ENCODE results near the gene ZNF384.
"Not testable (repeated sequence)": the region's sequence is repeated elsewhere in the genome, so short reads cannot be mapped to it uniquely, and the experiment has no call there.

The ZNF384 gene

DNA sequence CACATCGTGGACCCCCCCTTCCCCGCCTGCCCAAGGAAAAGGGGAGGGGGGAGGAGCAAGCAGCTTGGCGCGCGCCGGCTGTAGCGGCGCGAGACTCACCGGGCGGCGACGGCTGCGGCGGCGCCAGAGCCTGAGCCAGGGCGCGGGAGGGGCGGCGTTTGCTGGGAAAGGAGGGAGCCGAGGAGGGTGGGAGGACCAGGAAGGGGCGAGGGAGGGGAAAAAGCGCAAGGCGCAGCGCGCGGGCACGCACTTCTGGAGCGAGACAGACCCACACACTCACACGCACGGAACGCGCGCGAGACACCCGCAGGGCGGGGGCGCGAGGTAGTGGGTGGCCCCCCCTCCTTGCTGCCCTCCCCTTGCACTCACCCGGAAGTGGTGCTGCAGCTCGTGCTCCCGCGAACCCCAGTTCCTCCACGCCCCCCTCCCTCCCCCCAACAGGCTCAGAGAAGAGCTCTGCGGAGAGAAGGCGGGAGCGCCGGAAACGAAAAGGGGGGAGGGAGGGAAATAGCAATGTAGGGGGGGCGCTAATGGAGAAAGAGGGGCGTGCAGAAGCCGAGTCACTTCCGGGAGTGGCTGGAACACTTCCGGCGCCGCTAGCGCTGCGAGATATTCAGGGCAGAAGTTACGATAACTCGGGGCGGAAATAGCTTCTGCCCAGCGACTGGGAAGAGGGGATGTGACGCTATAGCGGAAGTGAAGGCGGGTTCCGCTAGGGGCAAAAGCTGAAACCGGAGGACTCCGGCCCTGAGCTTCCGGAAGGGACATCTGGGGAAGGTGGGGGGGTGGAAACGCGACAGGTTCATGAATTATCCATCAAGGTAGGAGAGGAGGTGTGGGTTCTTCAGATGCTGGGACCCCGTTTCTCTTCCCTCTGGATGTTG, at the start of gene ZNF384:
TSS of gene ZNF384 (minus strand) at position 377 of the 884 bp plus-strand sequence. CDS start 9,855 bp downstream, outside the sequence.
- DNase-seq (ENCODE audit: low spot score in 2 of 2), result peak; percentile 83 to 91
- no peaks in the 10 kb centered on the region for H3K27me3 Mint-ChIP-seq
- peak within 1 kb of the TSS; percentile 93 for H3K4me3 Mint-ChIP-seq
- H3K36me3 Mint-ChIP-seq, result peaks cover 8% of the 10 kb centered on the region
- no peaks in the 10 kb centered on the region for H3K9me3 Mint-ChIP-seq
- peak within 1 kb of the TSS; percentile 94 for H3K27ac Mint-ChIP-seq
- ATAC-seq (ENCODE audit: low read depth), result peak; percentile 83
- peaks cover 38% of the 10 kb centered on the region for H3K4me1 Mint-ChIP-seq

DNA sequence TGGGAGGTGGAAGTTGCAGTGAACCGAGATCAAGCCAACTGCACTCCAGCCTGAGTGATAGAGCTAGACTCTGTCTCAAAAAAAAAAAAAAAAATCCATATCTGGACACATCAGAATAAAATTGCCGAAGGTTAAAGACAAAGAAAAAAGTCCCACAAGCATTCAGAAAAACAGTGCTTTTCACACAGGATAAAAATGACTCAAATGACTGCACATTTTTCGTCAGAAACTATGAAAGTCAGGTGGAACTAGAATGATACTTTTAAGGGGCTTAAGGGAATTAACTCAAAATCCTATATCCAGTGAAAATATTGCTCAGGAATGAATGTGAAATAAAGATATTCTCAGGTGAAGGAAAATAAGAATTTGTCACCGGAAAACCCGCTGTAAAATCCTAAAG, 47.6 kb upstream of the ZNF384 start:
- DNase-seq (ENCODE audit: low spot score in 2 of 2), result no peak
- H3K4me3 Mint-ChIP-seq, result no peak overlapping the region
- H3K27me3 Mint-ChIP-seq, result no peaks in the 10 kb centered on the region
- no peaks in the 10 kb centered on the region for H3K36me3 Mint-ChIP-seq
- H3K4me1 Mint-ChIP-seq, result no peaks in the 10 kb centered on the region
- H3K9me3 Mint-ChIP-seq, result no peaks in the 10 kb centered on the region
- ATAC-seq (ENCODE audit: low read depth), result no peak
- no peak overlapping the region for H3K27ac Mint-ChIP-seq

DNA sequence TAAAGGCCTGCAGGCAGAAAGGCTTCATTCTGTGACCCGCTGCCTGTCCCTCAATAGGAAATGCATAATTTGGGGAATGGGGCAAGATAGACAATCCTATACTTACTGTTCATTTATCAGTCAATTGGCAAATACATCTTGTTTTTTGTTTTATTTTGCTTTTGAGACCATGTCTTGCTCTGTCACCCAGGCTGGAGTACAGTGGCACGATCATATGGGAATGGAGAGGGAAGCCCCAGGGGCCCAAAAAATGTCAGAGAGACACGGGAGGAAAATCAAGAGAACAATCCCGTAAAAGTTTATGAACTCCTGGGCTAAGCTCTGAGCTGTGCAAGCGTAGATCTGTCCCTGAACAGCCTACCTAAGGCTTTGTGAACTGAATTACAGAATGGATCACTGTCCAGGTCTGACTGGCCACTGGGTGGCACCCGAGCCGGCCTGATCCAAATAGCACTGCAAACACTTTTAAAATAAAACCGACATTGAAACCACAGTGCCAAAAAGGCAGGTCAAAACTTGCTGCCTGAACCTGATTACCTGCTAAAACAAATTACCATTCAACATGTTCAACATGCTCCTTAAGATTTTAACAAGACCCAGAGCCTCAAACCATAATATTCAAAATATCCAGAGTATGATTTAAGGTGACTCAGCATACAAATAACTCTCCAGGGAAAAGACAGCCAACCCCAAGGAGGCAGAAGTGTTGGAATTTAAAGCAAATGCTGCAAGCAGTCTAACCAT, 46.4 kb upstream of the ZNF384 start:
- no peak overlapping the region for H3K4me3 Mint-ChIP-seq
- H3K27ac Mint-ChIP-seq, result no peak overlapping the region
- H3K9me3 Mint-ChIP-seq, result no peaks in the 10 kb centered on the region
- no peaks in the 10 kb centered on the region for H3K27me3 Mint-ChIP-seq
- ATAC-seq (ENCODE audit: low read depth), result peak; percentile 75
- no peak for DNase-seq (ENCODE audit: low spot score in 2 of 2)
- H3K4me1 Mint-ChIP-seq, result no peaks in the 10 kb centered on the region
- peaks cover 6% of the 10 kb centered on the region for H3K36me3 Mint-ChIP-seq

DNA sequence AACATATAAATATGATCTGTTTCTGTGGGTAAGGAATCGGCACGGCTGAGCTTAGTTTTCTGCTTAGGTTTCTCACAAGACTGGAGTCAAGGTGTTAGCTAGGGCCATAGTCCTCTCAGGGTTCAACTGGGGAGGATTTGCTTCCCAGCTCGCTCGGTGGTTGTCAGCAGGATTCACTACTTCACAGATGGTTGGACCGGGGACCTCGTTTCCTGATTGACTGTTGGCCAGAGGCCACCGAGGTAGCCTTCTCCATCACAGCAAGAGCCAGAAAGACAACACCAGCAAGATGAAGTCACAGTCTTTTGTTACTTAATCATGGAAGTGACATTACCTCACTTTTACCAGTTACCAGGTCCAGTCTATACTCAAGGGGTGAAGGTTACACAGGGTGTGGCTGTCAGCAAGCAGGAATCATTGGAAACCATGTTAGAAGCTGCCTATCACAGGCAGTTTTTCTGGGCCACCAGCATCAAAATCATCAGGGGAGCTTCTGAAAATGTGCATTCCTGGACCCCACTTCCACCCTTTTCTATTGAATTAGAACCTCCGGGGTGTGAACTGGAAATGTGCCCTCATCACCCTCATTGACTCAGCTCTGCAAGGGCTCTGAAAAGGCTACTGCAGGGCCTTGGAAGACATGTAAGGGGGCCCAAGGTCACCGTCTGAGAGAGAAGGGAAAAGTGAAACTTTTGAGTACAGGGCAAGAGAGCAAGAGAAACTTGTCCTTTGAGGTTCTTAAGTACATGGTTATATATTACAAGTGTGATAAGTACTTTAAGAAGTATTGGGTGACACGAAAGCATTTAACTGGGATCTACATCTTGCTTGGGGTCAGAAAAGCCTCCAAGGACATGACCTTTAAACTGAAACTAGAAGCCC, 45.6 kb upstream of the ZNF384 start:
- DNase-seq (ENCODE audit: low spot score in 2 of 2), result no peak
- H3K4me3 Mint-ChIP-seq, result no peak overlapping the region
- H3K36me3 Mint-ChIP-seq, result peaks cover 12% of the 10 kb centered on the region
- no peak for ATAC-seq (ENCODE audit: low read depth)
- no peaks in the 10 kb centered on the region for H3K4me1 Mint-ChIP-seq
- H3K27me3 Mint-ChIP-seq, result no peaks in the 10 kb centered on the region
- no peak overlapping the region for H3K27ac Mint-ChIP-seq
- H3K9me3 Mint-ChIP-seq, result no peaks in the 10 kb centered on the region

DNA sequence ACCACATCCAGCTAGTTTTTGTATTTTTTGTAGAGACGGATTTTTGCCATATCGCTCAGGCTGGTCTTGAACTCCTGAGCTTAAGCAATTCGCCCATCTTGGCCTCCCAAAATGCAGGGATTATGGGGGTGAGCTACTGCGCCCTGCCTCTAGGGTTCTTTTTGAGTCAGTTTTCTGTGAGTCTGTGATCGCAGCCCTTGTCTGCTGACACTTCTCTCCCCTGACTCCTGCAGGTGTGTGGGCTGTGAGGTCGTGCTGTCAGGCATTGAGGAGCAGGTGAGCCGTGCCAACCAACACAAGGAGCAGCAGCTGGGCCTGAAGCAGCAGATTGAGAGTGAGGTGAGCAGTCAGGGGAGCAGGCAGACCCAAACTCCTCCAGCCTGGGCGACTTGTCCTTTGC, 41.0 kb upstream of the ZNF384 start:
- Mint-ChIP-seq H3K36me3 (peaks cover 22% of the 10 kb centered on the region), H3K27ac (no peak overlapping the region), H3K4me3 (no peak overlapping the region), H3K9me3 (no peaks in the 10 kb centered on the region), H3K27me3 (no peaks in the 10 kb centered on the region), H3K4me1 (peaks cover 4% of the 10 kb centered on the region)
- no peak for DNase-seq (ENCODE audit: low spot score in 2 of 2)
- ATAC-seq (ENCODE audit: low read depth), result no peak

DNA sequence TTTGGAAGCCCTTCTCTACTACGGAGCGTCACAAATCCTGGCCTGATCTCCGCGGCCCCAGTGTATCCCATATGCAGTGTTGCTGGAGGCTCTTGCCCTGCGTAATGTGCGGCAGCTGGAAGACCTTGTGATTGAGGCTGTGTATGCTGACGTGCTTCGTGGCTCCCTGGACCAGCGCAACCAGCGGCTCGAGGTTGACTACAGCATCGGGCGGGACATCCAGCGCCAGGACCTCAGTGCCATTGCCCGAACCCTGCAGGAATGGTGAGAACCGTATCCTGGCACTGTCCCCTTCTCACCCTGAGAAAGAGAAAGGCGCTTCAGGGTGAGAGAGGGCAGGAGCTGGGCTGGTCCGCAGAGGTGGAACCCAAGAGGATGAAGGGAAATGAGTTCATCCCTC, 40.0 kb upstream of the ZNF384 start:
- Mint-ChIP-seq H3K36me3 (peaks cover 22% of the 10 kb centered on the region), H3K9me3 (no peaks in the 10 kb centered on the region), H3K27me3 (no peaks in the 10 kb centered on the region), H3K4me3 (no peak overlapping the region), H3K27ac (no peak overlapping the region), H3K4me1 (peaks cover 9% of the 10 kb centered on the region)
- ATAC-seq (ENCODE audit: low read depth) (no peak), DNase-seq (ENCODE audit: low spot score in 2 of 2) (no peak)

DNA sequence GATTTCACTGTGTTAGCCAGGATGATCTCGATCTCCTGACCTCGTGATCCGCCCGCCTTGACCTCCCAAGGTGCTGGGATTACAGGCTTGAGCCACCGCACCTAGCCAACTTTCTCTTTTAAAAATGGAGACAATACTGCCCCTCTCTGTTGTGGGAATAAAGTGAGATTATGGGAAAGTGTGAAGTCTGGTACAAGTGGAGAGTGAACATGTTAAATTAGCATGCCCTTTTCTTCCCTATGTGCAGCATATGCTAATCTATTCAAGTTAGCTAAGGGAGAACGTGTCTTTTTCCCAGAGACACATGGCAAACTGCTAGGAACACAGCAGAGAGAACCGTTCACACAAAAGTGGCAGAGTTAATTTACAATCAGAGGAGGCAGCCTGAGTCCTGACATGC, 36.2 kb upstream of the ZNF384 start:
- Mint-ChIP-seq H3K9me3 (peaks cover 3% of the 10 kb centered on the region), H3K27ac (no peak overlapping the region), H3K36me3 (peaks cover 19% of the 10 kb centered on the region), H3K4me1 (peaks cover 14% of the 10 kb centered on the region), H3K27me3 (no peaks in the 10 kb centered on the region), H3K4me3 (peak overlapping the region; percentile 9)
- ATAC-seq (ENCODE audit: low read depth) (no peak), DNase-seq (ENCODE audit: low spot score in 2 of 2) (no peak)

DNA sequence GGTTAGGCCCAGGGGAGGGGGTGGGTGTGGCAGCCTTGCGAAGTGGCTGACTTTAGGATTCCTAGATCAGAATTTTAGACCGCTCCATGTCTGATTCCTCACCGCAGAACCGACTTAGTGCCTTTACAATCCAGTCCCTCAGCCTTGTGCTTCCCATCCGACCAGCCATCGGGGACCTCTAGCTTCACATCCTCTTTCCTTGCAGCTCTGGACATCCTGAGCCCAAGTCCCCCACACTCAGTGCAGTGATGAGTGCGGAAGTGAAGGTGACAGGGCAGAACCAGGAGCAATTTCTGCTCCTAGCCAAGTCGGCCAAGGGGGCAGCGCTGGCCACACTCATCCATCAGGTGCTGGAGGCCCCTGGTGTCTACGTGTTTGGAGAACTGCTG, 35.2 kb upstream of the ZNF384 start:
- DNase-seq (ENCODE audit: low spot score in 2 of 2) (peak; percentile 19 to 31), ATAC-seq (ENCODE audit: low read depth) (peak; percentile 8)
- Mint-ChIP-seq H3K9me3 (peaks cover 3% of the 10 kb centered on the region), H3K36me3 (peaks cover 9% of the 10 kb centered on the region), H3K27ac (peak overlapping the region; percentile 79), H3K4me3 (peak overlapping the region; percentile 94), H3K4me1 (peaks cover 14% of the 10 kb centered on the region), H3K27me3 (no peaks in the 10 kb centered on the region)

DNA sequence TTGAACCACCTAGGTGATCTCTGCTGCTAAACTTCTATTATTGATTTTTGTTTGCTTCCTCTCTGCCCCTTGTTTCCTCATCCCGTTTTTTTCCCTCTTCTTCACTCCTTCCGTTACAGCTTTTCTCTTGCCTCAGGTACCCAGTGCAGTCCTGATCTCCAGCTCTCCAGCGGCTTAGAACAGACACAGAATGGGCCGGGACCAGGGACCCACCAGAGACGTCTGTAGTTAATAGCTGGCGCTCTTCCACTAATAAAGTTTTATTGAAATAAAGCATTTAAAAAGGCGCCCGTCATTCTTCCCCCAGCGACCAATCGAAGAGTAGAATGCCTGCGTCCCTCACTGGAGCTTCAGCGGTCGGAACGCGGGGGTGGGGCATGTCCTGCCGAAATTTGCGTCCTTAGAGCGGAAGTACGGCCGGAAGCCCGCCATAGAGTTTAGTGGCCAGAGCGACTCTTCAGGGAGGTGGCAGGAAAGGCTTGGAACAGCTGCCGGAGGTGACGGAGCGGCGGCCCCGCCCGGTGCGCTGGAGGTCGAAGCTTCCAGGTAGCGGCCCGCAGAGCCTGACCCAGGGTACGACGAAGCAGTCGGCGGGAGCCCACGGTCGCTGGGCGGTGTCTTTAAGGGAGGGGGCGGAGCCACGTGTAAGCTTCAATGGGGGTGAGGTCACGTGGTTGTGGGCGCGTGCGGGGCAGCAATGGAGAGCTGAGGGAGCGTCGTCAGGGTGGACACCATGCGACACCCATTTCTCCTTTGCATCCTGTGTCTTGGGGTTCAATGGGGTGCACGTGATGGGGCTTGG, 34.6 kb upstream of the ZNF384 start, which contains the start of gene COPS7A:
TSS of gene COPS7A (plus strand) at position 440 of the 802 bp plus-strand sequence. CDS start 611 bp downstream, outside the sequence.
- DNase-seq (ENCODE audit: low spot score in 2 of 2), result peak; percentile 86 to 93
- H3K27ac Mint-ChIP-seq, result peak within 1 kb of the TSS; percentile 79
- H3K27me3 Mint-ChIP-seq, result no peaks in the 10 kb centered on the region
- peaks cover 8% of the 10 kb centered on the region for H3K36me3 Mint-ChIP-seq
- H3K4me3 Mint-ChIP-seq, result peak within 1 kb of the TSS; percentile 94
- peaks cover 3% of the 10 kb centered on the region for H3K9me3 Mint-ChIP-seq
- ATAC-seq (ENCODE audit: low read depth), result peak; percentile 87
- peaks cover 14% of the 10 kb centered on the region for H3K4me1 Mint-ChIP-seq

DNA sequence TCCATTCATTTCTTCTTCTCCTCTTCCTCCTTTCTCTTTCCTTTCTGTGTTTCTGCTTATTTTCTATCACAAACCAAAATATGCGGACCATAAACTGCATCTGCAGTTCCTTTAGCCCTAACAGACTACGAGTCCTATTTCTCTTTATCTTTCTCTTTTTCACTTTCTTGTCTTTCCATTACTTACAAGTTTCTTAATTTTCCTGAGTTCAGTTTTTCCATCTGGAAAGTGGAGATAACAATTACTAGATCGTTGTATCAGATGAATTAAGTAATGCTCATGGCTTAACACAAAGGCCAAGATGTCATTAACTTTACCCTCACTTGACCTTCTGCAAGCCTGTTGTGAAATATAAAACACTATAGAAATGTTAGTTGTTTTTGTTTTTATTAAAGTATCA, 33.7 kb upstream of the ZNF384 start:
- Mint-ChIP-seq H3K4me1 (peaks cover 14% of the 10 kb centered on the region), H3K4me3 (no peak overlapping the region), H3K9me3 (peaks cover 3% of the 10 kb centered on the region), H3K27me3 (no peaks in the 10 kb centered on the region), H3K36me3 (peaks cover 8% of the 10 kb centered on the region), H3K27ac (peak overlapping the region; percentile 19)
- ATAC-seq (ENCODE audit: low read depth), result no peak
- DNase-seq (ENCODE audit: low spot score in 2 of 2), result no peak

DNA sequence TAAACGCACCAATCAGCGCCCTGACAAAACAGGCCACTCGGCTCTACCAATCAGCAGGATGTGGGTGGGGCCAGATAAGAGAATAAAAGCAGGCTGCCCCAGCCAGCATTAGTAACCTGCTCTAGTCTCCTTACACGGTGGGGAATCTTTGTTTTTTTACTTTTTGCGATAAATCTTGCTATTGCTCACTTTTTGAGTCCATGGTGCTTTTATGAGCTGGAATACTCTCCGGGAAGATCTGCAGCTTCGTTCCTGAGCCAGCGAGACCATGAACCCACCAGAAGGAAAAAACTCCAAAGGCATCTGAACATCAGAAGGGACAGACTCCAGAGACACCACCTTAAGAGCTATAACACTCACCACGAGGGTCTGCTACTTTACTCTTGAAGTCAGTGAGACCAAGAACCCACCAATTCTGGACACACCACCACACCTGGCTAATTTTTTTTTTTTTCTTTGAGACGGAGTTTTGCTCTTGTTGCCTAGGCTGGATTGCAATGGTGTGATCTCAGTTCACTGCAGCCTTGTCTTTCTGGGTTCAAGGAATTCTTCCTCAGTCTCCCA, 27.8 kb upstream of the ZNF384 start:
- Mint-ChIP-seq H3K36me3 (no peaks in the 10 kb centered on the region), H3K4me1 (no peaks in the 10 kb centered on the region), H3K4me3 (no peak overlapping the region), H3K27ac (no peak overlapping the region), H3K27me3 (peaks cover 4% of the 10 kb centered on the region), H3K9me3 (no peaks in the 10 kb centered on the region)
- ATAC-seq (ENCODE audit: low read depth) (no peak), DNase-seq (ENCODE audit: low spot score in 2 of 2) (no peak)

DNA sequence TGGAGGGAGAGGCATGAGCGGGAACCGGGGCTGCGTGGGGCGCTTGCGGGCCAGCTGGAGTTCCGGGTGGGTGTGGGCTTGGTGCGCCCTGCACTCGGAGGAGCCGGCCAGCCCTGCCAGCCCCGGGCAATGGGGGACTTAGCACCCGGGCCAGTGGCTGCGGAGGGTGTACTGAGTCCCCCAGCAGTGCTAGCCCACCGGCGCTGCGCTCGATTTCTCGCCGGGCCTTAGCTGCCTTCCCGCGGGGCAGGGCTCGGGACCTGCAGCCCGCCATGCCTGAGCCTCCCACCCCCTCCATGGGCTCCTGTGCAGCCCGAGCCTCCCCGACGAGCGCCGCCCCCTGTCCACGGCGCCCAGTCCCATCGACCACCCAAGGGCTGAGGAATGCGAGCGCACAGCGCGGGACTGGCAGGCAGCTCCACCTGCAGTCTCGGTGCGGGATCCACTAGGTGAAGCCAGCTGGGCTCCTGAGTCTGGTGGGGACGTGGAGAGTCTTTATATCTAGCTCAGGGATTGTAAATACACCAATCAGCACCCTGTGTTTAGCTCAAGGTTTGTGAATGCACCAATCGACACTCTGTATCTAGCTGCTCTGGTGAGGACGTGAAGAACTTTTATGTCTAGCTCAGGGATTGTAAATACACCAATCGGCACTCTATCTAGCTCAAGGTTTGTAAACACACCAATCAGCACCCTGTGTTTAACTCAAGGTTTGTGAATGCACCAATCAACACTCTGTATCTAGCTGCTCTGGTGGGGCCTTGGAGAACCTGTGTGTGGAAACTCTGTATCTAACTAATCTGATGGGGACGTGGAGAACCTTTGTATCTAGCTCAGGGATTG, 27.1 kb upstream of the ZNF384 start:
- not testable (repeated sequence) for ATAC-seq (ENCODE audit: low read depth); DNase-seq (ENCODE audit: low spot score in 2 of 2); H3K36me3 Mint-ChIP-seq; H3K4me3 Mint-ChIP-seq; H3K27me3 Mint-ChIP-seq; H3K9me3 Mint-ChIP-seq; H3K27ac Mint-ChIP-seq; H3K4me1 Mint-ChIP-seq

Measured in memory B cell (primary cell).